ENCODE measurements around the gene SEC22B.
"Not testable (repeated sequence)": the region's sequence is repeated elsewhere in the genome, so short reads cannot be mapped to it uniquely, and the experiment has no call there.

SEC22B gene

GRCh38 chr1:120145806-120146205 is 30.5 kb downstream of the SEC22B start:
- not testable (repeated sequence) for DNase-seq (ENCODE audit: low read depth)

DNA sequence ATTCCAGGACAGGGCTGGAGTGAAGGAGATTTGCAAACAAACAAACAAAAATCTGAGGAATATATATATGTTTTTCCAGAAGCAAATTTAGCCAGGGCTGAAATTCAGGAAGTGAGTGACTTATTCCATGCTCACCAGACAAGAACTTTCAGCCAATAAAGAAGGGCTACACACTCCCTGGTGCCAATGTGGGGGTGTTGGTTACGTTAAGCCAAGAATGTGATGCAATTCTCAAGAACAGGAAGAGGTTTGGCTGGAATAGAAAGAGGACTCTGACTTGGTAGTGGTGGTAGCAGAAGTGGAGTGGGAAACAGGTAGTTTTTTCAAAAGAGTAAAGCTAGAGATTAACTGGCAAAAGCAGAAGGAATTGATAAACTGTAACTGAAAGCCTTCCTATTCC is 31.7 kb downstream of the SEC22B start:
- not testable (repeated sequence) for DNase-seq (ENCODE audit: low read depth)

DNA sequence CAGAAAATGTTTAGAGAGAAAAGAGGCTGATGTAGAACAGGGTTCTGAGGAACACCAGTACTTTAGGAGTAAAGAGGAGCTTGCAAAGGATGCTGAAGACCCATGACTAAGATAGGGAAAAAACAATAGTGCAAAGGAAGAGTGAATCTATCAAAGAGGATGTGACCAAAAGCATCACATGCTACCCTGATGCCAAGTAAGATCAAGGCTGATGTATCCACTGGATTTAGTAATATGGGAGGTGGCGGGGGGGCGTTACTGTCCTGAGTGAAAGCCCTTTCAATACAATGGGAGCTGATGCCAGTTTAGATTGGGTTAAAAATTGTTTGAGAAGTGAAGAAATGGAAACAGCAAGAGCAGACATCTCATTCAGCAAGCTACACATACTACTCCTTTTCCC is 32.2 kb downstream of the SEC22B start:
- DNase-seq (ENCODE audit: low read depth) = not testable (repeated sequence)

- peak; percentile 10 for DNase-seq (ENCODE audit: low read depth)
These were observed 33.0 kb downstream of the SEC22B start for GRCh38 chr1:120143334-120143733.

GRCh38 chr1:120142512-120143263 is 33.6 kb downstream of the SEC22B start:
- DNase-seq (ENCODE audit: low read depth) = peak; percentile 49

DNA sequence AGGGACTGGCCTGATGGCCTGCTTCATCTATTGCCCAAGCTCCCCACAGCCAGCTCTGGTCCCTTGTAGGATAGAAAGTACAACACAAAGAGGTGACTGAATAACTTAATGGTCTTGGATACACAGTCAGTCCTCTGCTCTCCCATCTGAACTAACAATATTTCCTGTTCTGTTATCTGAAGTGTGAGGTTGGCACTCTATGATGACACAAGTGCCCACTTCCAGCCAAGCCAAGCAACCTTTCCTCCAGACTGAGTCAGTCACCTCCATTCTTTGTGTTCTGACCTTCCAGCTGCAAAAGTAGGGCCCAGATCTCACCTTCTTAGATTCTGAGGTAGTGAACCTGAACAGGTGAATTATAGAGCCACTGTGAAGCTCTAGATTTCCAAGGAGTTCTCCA is 34.5 kb downstream of the SEC22B start:
- not testable (repeated sequence) for DNase-seq (ENCODE audit: low read depth)

DNA sequence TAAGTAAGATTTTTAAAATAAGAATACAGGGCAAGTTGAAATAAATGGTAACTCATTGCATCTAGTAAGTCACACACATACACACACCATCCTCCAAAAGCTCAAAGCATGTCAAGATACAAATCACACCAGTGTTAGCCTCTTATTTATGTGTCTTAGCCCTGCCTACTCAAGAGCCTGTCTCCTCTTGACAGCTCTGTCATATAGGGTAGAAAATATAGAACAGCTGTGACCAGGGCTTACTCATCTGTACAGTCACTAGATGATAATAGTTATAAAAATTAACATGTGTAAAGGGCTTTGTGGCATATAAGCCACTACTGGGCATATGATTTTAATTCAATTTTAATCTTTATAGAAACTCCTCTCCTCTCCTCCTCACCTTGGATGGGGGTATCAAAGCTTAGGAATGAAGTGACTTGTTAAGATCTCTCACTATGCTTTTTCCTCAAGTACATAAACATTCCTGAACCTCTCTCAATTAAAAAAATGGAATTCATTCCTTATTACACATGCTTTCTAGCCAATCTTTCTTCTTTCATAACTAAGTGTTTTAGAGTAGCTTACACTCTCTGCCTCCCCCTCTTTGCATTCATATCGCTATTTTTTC is 35.6 kb downstream of the SEC22B start:
- DNase-seq (ENCODE audit: low read depth) = not testable (repeated sequence)

DNA sequence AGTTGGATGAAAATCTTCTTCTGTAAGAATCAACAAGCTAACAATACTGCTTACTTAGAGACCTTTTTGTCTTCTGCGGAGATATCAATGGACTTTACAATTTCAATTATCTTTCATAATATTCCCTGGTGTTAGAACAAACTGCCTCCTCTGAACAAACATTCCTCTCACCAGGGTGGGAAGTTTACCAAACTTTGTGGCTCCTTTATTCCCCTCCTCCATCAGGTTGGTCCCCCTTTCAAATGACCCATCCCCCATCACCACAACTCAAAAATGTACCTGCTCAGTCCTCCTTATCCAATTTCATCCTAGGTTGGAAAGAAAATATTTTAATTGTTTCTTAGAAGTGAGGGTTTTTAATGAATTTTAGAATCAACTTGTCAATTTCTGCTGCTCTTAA is 40.2 kb downstream of the SEC22B start:
- DNase-seq (ENCODE audit: low read depth) = not testable (repeated sequence)

DNA sequence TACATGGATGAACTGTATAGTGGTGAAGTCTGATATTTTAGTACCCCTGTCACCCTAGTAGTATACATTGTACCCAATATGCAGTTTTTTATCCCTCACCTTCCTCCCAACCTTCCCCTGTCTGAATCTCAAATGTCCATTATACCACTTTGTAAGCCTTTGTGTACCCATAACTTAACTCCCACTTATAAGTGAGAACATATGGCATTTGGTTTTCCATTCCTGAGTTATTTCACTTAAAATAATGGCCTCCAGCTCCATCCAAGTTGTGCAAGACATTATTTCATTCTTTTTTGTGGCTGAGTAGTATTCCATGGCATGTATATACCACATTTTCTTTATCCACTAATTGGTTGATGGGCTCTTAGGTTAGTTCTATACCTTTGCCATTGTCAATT is 42.4 kb downstream of the SEC22B start:
- not testable (repeated sequence) for DNase-seq (ENCODE audit: low read depth)

DNA sequence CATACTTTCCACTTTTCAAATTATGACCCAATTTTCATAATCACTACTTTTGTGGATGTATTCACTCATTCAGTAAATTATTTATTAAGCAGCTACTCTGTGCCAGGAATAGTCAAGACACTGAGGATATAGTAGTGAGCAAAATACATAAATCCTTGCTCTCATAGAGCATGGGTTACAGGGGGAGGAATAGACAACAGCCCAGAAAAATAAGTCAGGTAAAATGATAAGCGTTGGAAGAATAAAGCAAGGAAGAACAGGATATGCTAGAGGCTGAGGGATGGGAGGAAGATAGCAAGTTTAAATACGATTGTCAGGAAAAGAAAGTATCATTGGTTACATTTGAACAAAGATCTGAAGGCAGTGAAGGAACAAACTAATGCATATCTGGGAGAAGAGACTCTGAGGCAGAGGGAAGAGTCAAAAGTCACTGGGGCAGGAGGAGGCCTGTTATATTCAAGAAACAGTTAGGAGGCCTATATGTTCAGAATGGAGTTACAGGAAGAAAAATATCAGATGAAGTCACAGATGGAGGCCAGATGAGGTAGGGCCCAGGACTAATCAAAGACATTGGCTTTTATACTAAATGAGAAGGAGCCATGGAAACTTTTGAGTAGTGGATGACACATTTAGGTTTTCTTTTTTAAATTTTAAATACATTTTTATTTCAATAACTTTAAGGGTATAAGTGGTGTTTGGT is 42.9 kb downstream of the SEC22B start:
- no peak for DNase-seq (ENCODE audit: low read depth)

- DNase-seq (ENCODE audit: low read depth) = peak; percentile 13
These were observed 43.9 kb downstream of the SEC22B start for GRCh38 chr1:120132406-120132763.

DNA sequence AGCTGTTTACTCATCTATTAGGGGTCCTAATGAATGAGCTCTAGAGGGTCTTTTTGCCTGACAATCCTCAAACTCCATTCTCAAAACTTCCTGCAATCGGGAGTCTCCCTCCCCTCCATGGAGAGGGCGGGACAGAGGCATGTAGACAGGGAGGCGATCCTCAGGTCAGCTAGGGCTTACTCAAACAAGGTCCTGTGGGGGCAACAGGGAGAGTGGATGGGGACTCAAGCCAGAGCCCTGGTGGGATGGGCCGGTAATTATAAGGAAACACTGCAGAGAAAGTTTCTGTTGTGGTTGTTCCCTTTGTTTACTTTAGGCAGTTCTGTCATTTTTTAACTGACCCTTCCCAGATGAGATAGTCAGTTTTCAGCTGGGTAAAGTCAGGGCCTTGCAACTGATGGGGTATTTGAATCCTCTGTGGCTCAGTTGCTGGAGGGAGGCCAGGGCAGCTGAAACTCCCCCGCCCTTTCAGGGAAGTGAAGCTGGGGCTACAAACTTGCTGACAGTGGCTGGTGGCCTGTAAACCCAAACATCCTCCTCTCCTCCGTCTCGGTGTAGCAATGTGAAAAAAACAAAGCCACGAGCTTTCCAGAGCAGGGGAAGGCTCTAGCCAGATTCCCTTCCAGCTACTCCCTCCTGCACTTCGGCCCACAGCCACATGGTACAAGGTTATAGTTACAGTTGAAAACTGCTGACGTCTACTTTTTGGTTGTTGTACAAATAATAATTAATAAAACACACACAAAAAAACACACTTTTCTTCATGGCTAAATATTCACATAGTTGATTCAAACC is 44.5 kb downstream of the SEC22B start:
- peak; percentile 83 for DNase-seq (ENCODE audit: low read depth)

DNA sequence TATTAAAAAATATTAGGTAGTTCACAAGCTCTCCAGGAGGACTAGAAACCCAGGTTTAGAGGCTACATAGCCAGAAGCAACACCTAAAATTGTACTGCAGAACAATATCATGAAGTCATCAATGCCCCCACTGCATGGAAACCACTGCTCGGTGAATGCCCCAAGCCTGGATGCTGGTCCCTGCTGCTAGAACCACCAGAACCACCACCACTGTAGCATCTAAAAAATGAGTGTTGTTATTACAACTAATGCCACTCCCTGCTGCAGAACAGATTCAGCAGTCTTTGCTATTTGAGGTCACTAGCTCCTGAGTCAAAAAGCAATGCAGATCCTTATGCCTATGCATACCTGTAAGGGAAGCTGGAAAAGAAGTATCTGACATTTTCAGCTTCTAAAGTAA is 48.4 kb downstream of the SEC22B start:
- not testable (repeated sequence) for DNase-seq (ENCODE audit: low read depth)

DNA sequence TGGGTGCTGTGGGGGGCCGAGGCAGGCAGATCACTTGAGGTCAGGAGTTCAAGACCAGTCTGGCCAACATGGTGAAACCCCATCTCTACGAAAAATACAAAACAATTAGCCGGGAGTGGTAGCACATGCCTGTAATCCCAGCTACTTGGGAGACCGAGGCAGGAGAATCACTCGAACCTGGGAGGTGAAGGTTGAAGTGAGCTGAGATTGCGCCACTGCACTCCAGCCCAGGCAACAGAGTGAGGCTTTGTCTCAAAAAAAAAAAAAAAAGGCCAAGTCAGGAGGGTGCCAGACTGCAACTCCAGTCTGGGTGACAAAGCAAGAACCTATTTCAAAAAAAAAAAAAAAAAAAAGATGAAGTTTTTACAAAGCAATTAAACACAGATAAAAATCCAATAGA is 50.1 kb downstream of the SEC22B start:
- not testable (repeated sequence) for DNase-seq (ENCODE audit: low read depth)

- not testable (repeated sequence) for DNase-seq (ENCODE audit: low read depth)
These were observed 51.7 kb downstream of the SEC22B start for GRCh38 chr1:120124628-120125027.

GRCh38 chr1:120123813-120124510 is 52.4 kb downstream of the SEC22B start:
- DNase-seq (ENCODE audit: low read depth) = not testable (repeated sequence)

DNA sequence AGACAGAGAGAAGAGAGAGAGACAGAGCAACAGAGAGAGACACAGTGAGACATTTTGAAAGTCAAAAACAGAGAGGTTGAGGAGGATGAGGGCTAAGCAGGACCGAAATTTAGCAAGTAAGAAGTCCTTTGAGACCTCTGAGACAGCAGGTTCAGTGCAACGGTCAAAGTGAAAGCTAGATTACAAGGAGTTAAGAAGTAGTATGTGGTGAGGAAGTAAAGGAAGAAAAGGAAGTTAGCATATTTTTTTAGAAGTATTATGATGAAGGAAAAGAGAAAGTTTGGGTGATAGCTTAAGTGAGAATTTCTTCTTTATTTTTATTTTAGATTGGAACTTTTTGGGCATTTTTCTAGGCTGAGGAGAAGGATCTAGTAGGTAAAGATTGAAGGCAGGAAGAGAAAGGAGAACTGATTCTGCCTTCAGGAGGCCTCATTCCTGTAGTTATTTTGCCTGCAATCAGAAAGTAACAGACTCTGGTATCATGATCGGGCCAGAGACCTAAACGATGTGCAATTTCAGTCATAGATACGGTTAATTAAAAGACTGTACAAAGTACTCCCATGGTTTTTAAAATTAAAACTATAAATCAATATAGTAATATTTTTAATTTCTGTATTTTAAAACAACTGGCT is 53.9 kb downstream of the SEC22B start:
- DNase-seq (ENCODE audit: low read depth) = not testable (repeated sequence)

GRCh38 chr1:120121830-120122229 is 54.5 kb downstream of the SEC22B start:
- not testable (repeated sequence) for DNase-seq (ENCODE audit: low read depth)

- not testable (repeated sequence) for DNase-seq (ENCODE audit: low read depth)
These were observed 55.8 kb downstream of the SEC22B start for GRCh38 chr1:120120525-120120924.

DNA sequence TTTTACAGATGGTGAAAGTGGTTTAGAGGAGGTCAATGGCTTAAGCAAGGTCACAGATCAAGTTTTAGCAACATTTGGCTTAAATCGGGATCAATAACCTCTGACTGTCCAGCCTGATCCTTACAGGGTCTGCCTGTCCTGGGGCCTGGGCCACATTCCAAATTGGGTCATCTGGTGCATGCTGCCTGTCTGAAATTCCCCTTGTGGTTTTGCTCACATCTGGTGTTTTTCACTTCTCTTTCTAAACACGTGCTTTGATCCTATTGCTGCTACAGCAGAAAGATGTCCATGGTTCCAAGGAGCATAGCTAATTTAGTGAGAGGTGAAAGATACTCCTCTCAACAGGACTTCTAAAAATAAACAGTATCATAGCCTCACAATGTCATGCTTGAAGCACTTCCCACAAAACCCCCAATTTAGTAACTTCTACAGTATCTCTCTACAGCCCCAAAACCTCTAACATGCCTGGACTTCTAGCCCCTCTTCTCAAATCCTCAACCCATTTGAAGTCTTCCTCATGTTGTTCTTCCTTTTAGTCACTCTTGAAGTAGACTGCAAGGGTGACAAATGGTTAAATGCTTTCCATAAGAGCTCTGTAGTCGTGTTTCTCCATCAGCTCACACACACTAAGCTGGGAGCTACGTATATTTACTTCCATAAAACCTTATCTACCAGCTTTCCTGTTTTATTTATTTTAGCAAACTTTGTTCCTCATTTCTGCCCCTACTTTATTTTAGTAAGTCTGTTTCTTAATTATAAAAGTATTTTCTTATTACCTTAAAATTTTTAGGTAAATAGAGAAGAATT is 58.7 kb downstream of the SEC22B start:
- peak; percentile 0 for DNase-seq (ENCODE audit: low read depth)
